K562 (cell line): ENCODE data around the gene ZNF385C. TPM values are rescaled to one million over a fixed set of nuclear protein-coding genes. Genes with fewer than 3 reads are reported as not detected.

ENCODE experiments used
- ARNT ChIP-seq, 2 experiments: fragments of 450-650 bp; IDR thresholded peaks; 2 replicates each; pipeline ENCODE4 v1.6.1; 2016; ENCODE audit warnings: mild to moderate bottlenecking in 1 of 2
- CCAR2 ChIP-seq: fragments of 200-400 bp; formaldehyde crosslinking; IDR thresholded peaks from 2 replicates; pipeline ENCODE4 v1.6.1; 2017; ENCODE audit warnings: mild to moderate bottlenecking, low read depth, low read length
- DACH1 ChIP-seq: fragments of 450-650 bp; IDR thresholded peaks from 2 replicates; pipeline ENCODE4 v1.6.1; 2018; ENCODE audit not compliant: partially characterized antibody
- KAT8 ChIP-seq: fragments of 450-650 bp; IDR thresholded peaks from 2 replicates; pipeline ENCODE4 v1.6.1; 2016; ENCODE audit warnings: low read depth, mild to moderate bottlenecking
- MCM7 ChIP-seq, 2 experiments: fragments of 450-650 bp; IDR thresholded peaks; 2 replicates each; pipeline ENCODE4 v1.6.1; 2016 to 2018
- NFIC ChIP-seq: fragments of 450-650 bp; IDR thresholded peaks from 2 replicates; pipeline ENCODE4 v1.6.1; 2017; ENCODE audit warnings: mild to moderate bottlenecking, inconsistent platforms
- NR2F6 ChIP-seq: fragments of 450-650 bp; formaldehyde crosslinking; IDR thresholded peaks from 2 replicates; pipeline ENCODE4 v1.4.0; 2020; ENCODE audit warnings: mild to moderate bottlenecking
- PML ChIP-seq: IDR thresholded peaks from 2 replicates; pipeline ENCODE4 v1.6.1; 2012; ENCODE audit warnings: low read length, inconsistent platforms
- RNF2 ChIP-seq: sonication (generic); IDR thresholded peaks from 2 replicates; pipeline ENCODE4 v1.6.1; 2016
- SRSF3 ChIP-seq: fragments of 200-400 bp; formaldehyde crosslinking; IDR thresholded peaks from 2 replicates; pipeline ENCODE4 v1.6.1; 2016; ENCODE audit warnings: mild to moderate bottlenecking, low read length, moderate library complexity; ENCODE audit not compliant: insufficient read depth
- polyA plus RNA-seq, 8 experiments: library from polyadenylated mRNA; depleted of rRNA in 4 of 8; stranded (reverse) in 5 of 8; unstranded in 3 of 8; fragments of >200 nt; fragmentation: Nextera tagmentation in 2 of 8; fragmentation: Illumina TruSeq in 1 of 8; extraction: Ambion mirVana in 2 of 8; extraction: Trizol in 1 of 8; gene quantifications; 2 replicates each; pipeline versions ENCODE4 v1.2.1 to v1.2.3, GENCODE V29; 2011 to 2014; ENCODE audit warnings: inconsistent platforms in 1 of 8, missing spikeins in 1 of 8
- total RNA-seq, 7 experiments: library from RNA; depleted of rRNA in 6 of 7; stranded (reverse); fragments of >200 nt in 6 of 7; fragmentation: Illumina TruSeq in 2 of 7; extraction: Trizol in 2 of 7; gene quantifications; 2 replicates each; pipeline versions ENCODE4 v1.2.1 to v1.2.3, GENCODE V29; 2011 to 2021; ENCODE audit warnings: low replicate concordance in 1 of 7
- TF ChIP-seq, protein P1 (sequence below): sonication (generic); formaldehyde crosslinking; IDR thresholded peaks from 2 replicates; pipeline ENCODE4 v1.8.0; 2023; ENCODE audit warnings: mild to moderate bottlenecking, missing genetic modification reagents
- TF ChIP-seq, protein P2 (sequence below): fragments of 250-450 bp; sonication (Bioruptor Pico); IDR thresholded peaks from 2 replicates; pipeline ENCODE4 v1.8.0; 2021; ENCODE audit warnings: moderate library complexity, mild to moderate bottlenecking, inconsistent platforms
- TF ChIP-seq, protein P3 (sequence below): sonication (generic); formaldehyde crosslinking; IDR thresholded peaks from 2 replicates; pipeline ENCODE4 v1.4.0; 2020; ENCODE audit warnings: mild to moderate bottlenecking, missing genetic modification reagents
- TF ChIP-seq, protein P4 (sequence below): sonication (generic); formaldehyde crosslinking; IDR thresholded peaks from 2 replicates; pipeline ENCODE4 v1.8.0; 2023; ENCODE audit warnings: missing genetic modification reagents, mild to moderate bottlenecking, borderline replicate concordance

ZNF385C gene
- total and polyA plus RNA-seq, 9 of the 15 experiments (the other 6 are each of a cell fraction or from before 2014, with no cell fraction given) = 0.03 to 0.35 (median 0.18) TPM; not detected in 1

DNA sequence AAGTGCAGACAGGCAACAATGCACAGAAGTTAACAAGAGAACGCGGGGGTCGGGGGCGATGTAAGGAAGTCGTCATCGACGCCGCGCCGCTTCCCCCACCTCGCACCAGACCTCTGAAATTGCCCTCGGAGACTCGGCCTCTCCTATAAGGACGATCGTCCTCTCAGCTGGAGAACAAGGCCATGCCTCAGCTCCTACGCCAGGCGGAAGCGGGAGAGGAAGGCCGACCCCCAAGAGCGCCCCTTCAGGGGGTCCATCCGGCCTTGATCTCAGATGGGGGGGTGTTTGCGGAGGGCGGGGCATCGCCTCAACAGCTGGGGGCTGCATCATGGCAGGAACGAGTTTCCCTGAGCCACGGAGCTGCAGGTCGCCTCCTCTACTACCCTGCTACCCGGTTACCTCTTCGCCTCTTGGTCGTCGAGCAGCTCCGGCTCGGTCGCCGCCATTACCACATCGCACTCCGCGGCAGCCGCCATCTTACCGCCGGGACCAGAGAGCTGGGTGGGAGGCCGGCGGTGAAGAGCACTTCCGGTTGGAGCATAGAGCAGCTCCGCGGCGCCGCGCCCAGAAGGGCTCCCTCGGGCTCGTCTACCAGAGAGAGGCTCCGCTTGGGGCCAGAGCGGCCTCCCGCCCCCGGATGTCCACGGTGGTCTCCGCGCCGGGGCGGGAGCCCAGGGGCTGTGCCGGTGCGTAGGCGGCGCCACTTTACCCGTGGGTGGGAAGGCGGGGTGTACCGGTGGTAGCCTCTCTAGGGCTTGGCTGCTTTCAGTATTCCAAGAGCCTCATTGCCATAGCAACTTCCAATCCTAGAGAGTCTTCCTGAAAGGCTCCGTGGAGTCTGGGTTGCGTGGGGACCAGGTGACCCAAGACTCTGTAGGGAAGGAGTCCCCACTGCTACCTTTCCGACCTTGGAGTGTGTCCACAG is 81.1 kb downstream of the ZNF385C start, which contains the start of gene DNAJC7 (continued):
- TF ChIP-seq, protein P1, sequence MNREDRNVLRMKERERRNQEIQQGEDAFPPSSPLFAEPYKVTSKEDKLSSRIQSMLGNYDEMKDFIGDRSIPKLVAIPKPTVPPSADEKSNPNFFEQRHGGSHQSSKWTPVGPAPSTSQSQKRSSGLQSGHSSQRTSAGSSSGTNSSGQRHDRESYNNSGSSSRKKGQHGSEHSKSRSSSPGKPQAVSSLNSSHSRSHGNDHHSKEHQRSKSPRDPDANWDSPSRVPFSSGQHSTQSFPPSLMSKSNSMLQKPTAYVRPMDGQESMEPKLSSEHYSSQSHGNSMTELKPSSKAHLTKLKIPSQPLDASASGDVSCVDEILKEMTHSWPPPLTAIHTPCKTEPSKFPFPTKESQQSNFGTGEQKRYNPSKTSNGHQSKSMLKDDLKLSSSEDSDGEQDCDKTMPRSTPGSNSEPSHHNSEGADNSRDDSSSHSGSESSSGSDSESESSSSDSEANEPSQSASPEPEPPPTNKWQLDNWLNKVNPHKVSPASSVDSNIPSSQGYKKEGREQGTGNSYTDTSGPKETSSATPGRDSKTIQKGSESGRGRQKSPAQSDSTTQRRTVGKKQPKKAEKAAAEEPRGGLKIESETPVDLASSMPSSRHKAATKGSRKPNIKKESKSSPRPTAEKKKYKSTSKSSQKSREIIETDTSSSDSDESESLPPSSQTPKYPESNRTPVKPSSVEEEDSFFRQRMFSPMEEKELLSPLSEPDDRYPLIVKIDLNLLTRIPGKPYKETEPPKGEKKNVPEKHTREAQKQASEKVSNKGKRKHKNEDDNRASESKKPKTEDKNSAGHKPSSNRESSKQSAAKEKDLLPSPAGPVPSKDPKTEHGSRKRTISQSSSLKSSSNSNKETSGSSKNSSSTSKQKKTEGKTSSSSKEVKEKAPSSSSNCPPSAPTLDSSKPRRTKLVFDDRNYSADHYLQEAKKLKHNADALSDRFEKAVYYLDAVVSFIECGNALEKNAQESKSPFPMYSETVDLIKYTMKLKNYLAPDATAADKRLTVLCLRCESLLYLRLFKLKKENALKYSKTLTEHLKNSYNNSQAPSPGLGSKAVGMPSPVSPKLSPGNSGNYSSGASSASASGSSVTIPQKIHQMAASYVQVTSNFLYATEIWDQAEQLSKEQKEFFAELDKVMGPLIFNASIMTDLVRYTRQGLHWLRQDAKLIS (CRISPR knock-in tag) = no peak
- TF ChIP-seq ARNT (IDR thresholded peaks at IDR 0.05) (0 out of 4 replicates have a peak, but pooled peaks have one; percentile 18), KAT8 (peak; percentile 85), NR2F6 (CRISPR knock-in tag) (peak; percentile 38; the same call in 1 of the 2 replicates), DACH1 (no peak), NFIC (peak; percentile 20; the same call in 1 of the 2 replicates), MCM7 (IDR thresholded peaks at IDR 0.05) (no peak), CCAR2 (no peak), RNF2 (peak; percentile 22; the same call in 1 of the 2 replicates), SRSF3 (peak; percentile 94; the same call in 1 of the 2 replicates), PML (no peak; the same call in none of the 2 replicates)
- TF ChIP-seq, protein P2, sequence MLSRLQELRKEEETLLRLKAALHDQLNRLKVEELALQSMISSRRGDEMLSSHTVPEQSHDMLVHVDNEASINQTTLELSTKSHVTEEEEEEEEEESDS (CRISPR knock-in tag) = no peak
- TF ChIP-seq, protein P3, sequence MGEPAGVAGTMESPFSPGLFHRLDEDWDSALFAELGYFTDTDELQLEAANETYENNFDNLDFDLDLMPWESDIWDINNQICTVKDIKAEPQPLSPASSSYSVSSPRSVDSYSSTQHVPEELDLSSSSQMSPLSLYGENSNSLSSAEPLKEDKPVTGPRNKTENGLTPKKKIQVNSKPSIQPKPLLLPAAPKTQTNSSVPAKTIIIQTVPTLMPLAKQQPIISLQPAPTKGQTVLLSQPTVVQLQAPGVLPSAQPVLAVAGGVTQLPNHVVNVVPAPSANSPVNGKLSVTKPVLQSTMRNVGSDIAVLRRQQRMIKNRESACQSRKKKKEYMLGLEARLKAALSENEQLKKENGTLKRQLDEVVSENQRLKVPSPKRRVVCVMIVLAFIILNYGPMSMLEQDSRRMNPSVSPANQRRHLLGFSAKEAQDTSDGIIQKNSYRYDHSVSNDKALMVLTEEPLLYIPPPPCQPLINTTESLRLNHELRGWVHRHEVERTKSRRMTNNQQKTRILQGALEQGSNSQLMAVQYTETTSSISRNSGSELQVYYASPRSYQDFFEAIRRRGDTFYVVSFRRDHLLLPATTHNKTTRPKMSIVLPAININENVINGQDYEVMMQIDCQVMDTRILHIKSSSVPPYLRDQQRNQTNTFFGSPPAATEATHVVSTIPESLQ (CRISPR knock-in tag) = no peak
- TF ChIP-seq, protein P4, sequence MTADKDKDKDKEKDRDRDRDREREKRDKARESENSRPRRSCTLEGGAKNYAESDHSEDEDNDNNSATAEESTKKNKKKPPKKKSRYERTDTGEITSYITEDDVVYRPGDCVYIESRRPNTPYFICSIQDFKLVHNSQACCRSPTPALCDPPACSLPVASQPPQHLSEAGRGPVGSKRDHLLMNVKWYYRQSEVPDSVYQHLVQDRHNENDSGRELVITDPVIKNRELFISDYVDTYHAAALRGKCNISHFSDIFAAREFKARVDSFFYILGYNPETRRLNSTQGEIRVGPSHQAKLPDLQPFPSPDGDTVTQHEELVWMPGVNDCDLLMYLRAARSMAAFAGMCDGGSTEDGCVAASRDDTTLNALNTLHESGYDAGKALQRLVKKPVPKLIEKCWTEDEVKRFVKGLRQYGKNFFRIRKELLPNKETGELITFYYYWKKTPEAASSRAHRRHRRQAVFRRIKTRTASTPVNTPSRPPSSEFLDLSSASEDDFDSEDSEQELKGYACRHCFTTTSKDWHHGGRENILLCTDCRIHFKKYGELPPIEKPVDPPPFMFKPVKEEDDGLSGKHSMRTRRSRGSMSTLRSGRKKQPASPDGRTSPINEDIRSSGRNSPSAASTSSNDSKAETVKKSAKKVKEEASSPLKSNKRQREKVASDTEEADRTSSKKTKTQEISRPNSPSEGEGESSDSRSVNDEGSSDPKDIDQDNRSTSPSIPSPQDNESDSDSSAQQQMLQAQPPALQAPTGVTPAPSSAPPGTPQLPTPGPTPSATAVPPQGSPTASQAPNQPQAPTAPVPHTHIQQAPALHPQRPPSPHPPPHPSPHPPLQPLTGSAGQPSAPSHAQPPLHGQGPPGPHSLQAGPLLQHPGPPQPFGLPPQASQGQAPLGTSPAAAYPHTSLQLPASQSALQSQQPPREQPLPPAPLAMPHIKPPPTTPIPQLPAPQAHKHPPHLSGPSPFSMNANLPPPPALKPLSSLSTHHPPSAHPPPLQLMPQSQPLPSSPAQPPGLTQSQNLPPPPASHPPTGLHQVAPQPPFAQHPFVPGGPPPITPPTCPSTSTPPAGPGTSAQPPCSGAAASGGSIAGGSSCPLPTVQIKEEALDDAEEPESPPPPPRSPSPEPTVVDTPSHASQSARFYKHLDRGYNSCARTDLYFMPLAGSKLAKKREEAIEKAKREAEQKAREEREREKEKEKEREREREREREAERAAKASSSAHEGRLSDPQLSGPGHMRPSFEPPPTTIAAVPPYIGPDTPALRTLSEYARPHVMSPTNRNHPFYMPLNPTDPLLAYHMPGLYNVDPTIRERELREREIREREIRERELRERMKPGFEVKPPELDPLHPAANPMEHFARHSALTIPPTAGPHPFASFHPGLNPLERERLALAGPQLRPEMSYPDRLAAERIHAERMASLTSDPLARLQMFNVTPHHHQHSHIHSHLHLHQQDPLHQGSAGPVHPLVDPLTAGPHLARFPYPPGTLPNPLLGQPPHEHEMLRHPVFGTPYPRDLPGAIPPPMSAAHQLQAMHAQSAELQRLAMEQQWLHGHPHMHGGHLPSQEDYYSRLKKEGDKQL = no peak
